ENCODE results near the gene DGKH. TPM values are rescaled to one million over a fixed set of nuclear protein-coding genes. Genes with fewer than 3 reads are reported as not detected.

Gene DGKH
- total RNA-seq, 1 experiment from 2014 or later: 8.6 TPM

GRCh38 chr13:42164557-42165125, 116.2 kb downstream of the DGKH start:
- Histone ChIP-seq H3K4me3 (no peak overlapping the region), H3K27me3 (no peaks in the 10 kb centered on the region), H3K9me3 (replicated peaks) (no peaks in the 10 kb centered on the region), H3K4me1 (no peaks in the 10 kb centered on the region), H3K36me3 (peaks cover 16% of the 10 kb centered on the region), H3K27ac (no peak overlapping the region)
- DNase-seq: no peak

GRCh38 chr13:42168496-42168895, 120.0 kb downstream of the DGKH start:
- H3K9me3 ChIP-seq (replicated peaks): no peaks in the 10 kb centered on the region
- no peaks in the 10 kb centered on the region for H3K27me3 ChIP-seq
- no peak for DNase-seq
- no peaks in the 10 kb centered on the region for H3K4me1 ChIP-seq
- no peak overlapping the region for H3K27ac ChIP-seq
- H3K36me3 ChIP-seq: peaks cover 16% of the 10 kb centered on the region
- no peak overlapping the region for H3K4me3 ChIP-seq

GRCh38 chr13:42170029-42170428, 121.6 kb downstream of the DGKH start:
- Histone ChIP-seq H3K36me3 (peaks cover 18% of the 10 kb centered on the region), H3K4me3 (no peak overlapping the region)

GRCh38 chr13:42173789-42174343, 125.4 kb downstream of the DGKH start:
- H3K27ac ChIP-seq: no peak overlapping the region
- no peaks in the 10 kb centered on the region for H3K9me3 ChIP-seq (replicated peaks)
- peaks cover 12% of the 10 kb centered on the region; the same call in 1 of the 2 replicates for H3K36me3 ChIP-seq
- H3K4me1 ChIP-seq: no peaks in the 10 kb centered on the region
- H3K27me3 ChIP-seq: no peaks in the 10 kb centered on the region
- H3K4me3 ChIP-seq: no peak overlapping the region
- no peak for DNase-seq

More at GRCh38 chr13:42170029-42170428, 121.6 kb downstream of the DGKH start:
- Histone ChIP-seq H3K4me1 (no peaks in the 10 kb centered on the region), H3K27ac (no peak overlapping the region), H3K27me3 (no peaks in the 10 kb centered on the region), H3K9me3 (replicated peaks) (no peaks in the 10 kb centered on the region)
- DNase-seq: no peak

- Histone ChIP-seq H3K27me3 (no peaks in the 10 kb centered on the region), H3K36me3 (0 out of 2 replicates have a peak, but pooled peaks cover 5% of the 10 kb centered on the region), H3K27ac (no peak overlapping the region), H3K4me3 (no peak overlapping the region), H3K9me3 (replicated peaks) (no peaks in the 10 kb centered on the region), H3K4me1 (no peaks in the 10 kb centered on the region)
- no peak for DNase-seq
Measured at GRCh38 chr13:42174344-42175162, 126.1 kb downstream of the DGKH start.

GRCh38 chr13:42176294-42176693, 127.8 kb downstream of the DGKH start:
- no peak for DNase-seq
- Histone ChIP-seq H3K4me1 (no peaks in the 10 kb centered on the region), H3K9me3 (replicated peaks) (no peaks in the 10 kb centered on the region), H3K36me3 (0 out of 2 replicates have a peak, but pooled peaks cover 5% of the 10 kb centered on the region), H3K27ac (no peak overlapping the region), H3K27me3 (no peaks in the 10 kb centered on the region), H3K4me3 (no peak overlapping the region)

- no peaks in the 10 kb centered on the region for H3K4me1 ChIP-seq
- DNase-seq: no peak
Measured at GRCh38 chr13:42177189-42177588, 128.7 kb downstream of the DGKH start.

GRCh38 chr13:42181381-42181953, 133.0 kb downstream of the DGKH start:
- no peaks in the 10 kb centered on the region for H3K9me3 ChIP-seq (replicated peaks)
- H3K36me3 ChIP-seq: no peaks in the 10 kb centered on the region
- H3K27ac ChIP-seq: no peak overlapping the region
- no peaks in the 10 kb centered on the region for H3K4me1 ChIP-seq
- H3K4me3 ChIP-seq: no peak overlapping the region
- peak; percentile 22 for DNase-seq
- H3K27me3 ChIP-seq: no peaks in the 10 kb centered on the region

More at GRCh38 chr13:42177189-42177588, 128.7 kb downstream of the DGKH start:
- Histone ChIP-seq H3K4me3 (no peak overlapping the region), H3K27me3 (no peaks in the 10 kb centered on the region), H3K36me3 (0 out of 2 replicates have a peak, but pooled peaks cover 5% of the 10 kb centered on the region), H3K27ac (no peak overlapping the region), H3K9me3 (replicated peaks) (no peaks in the 10 kb centered on the region)

- Histone ChIP-seq H3K4me3 (no peak overlapping the region), H3K27ac (no peak overlapping the region), H3K36me3 (peaks cover 14% of the 10 kb centered on the region), H3K27me3 (no peaks in the 10 kb centered on the region), H3K4me1 (no peaks in the 10 kb centered on the region), H3K9me3 (replicated peaks) (no peaks in the 10 kb centered on the region)
- DNase-seq: no peak
Measured at GRCh38 chr13:42189061-42189460, 140.6 kb downstream of the DGKH start.

GRCh38 chr13:42190529-42190928, 142.1 kb downstream of the DGKH start:
- Histone ChIP-seq H3K27ac (no peak overlapping the region), H3K36me3 (peaks cover 17% of the 10 kb centered on the region), H3K4me3 (no peak overlapping the region), H3K9me3 (replicated peaks) (no peaks in the 10 kb centered on the region), H3K27me3 (no peaks in the 10 kb centered on the region), H3K4me1 (no peaks in the 10 kb centered on the region)
- no peak for DNase-seq

GRCh38 chr13:42211704-42212464, 163.4 kb downstream of the DGKH start:
- Histone ChIP-seq H3K4me1 (no peaks in the 10 kb centered on the region), H3K4me3 (no peak overlapping the region), H3K9me3 (replicated peaks) (no peaks in the 10 kb centered on the region), H3K27ac (no peak overlapping the region), H3K36me3 (peaks cover 8% of the 10 kb centered on the region), H3K27me3 (no peaks in the 10 kb centered on the region)
- DNase-seq: no peak

GRCh38 chr13:42214446-42214845, 166.0 kb downstream of the DGKH start:
- DNase-seq: no peak
- Histone ChIP-seq H3K36me3 (peaks cover 8% of the 10 kb centered on the region), H3K4me1 (no peaks in the 10 kb centered on the region), H3K9me3 (replicated peaks) (no peaks in the 10 kb centered on the region), H3K4me3 (no peak overlapping the region), H3K27me3 (no peaks in the 10 kb centered on the region), H3K27ac (no peak overlapping the region)

- peak; percentile 17 to 51 for DNase-seq
- Histone ChIP-seq H3K4me1 (no peaks in the 10 kb centered on the region), H3K9me3 (replicated peaks) (no peaks in the 10 kb centered on the region), H3K27me3 (no peaks in the 10 kb centered on the region), H3K27ac (no peak overlapping the region), H3K36me3 (peaks cover 12% of the 10 kb centered on the region), H3K4me3 (no peak overlapping the region)
Measured at GRCh38 chr13:42215578-42216421, 167.4 kb downstream of the DGKH start.

GRCh38 chr13:42216422-42216735, 167.9 kb downstream of the DGKH start:
- no peak overlapping the region for H3K4me3 ChIP-seq
- no peaks in the 10 kb centered on the region for H3K27me3 ChIP-seq
- H3K27ac ChIP-seq: no peak overlapping the region
- H3K9me3 ChIP-seq (replicated peaks): no peaks in the 10 kb centered on the region
- H3K36me3 ChIP-seq: peaks cover 12% of the 10 kb centered on the region
- DNase-seq: no peak
- no peaks in the 10 kb centered on the region for H3K4me1 ChIP-seq
